Tibial nerve (tissue), 4 donors: ENCODE results near the gene ZDHHC1.

Experiments
- EP300 ChIP-seq, 2 donors: sonication (generic); formaldehyde crosslinking; IDR thresholded peaks; one replicate each; pipeline ENCODE4 v1.6.1; 2017; ENCODE audit warnings: antibody characterized with exemption in 2 of 2, mild to moderate bottlenecking in 1 of 2
- POLR2A ChIP-seq, 2 donors: fragments of 450-650 bp; IDR thresholded peaks; one replicate each; pipeline ENCODE4 v1.6.1; 2017; ENCODE audit warnings: antibody characterized with exemption in 2 of 2, mild to moderate bottlenecking in 2 of 2, moderate library complexity in 2 of 2
- TF ChIP-seq, protein P1 (sequence below), 5 experiments: fragments of 200-600 bp in 3 of 5; fragments of 450-650 bp in 2 of 5; sonication (generic) in 3 of 5; IDR thresholded peaks; one replicate each; pipeline ENCODE4 v1.5.1; 2016 to 2019; ENCODE audit warnings: antibody characterized with exemption in 5 of 5, mild to moderate bottlenecking in 3 of 5, moderate library complexity in 2 of 5

DNA sequence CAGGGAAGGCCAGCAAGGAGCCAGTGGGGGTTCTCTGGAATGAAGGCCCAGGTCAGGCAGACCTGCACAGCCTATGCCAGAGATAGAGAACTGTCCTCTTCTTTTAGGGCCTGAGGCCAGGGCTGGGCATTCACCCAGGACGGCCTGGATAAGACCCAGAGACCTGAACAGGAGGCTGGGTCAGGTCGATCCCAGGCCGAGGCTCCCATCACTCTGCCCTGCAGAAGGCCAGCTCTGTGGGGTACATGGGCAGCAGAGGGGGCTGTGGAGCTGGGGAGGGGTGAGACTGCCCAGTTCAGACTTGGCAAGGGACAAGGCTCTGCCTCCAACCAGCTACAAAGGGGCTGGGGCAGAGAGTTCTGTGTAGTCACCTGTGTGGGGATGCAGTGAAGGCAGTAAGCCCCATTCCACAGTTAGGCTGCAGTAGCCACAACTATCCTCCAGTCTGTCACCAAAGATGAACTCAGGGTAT is 29.2 kb upstream of the ZDHHC1 start:
- TF ChIP-seq POLR2A (IDR thresholded peaks at IDR 0.05) (no peak), EP300 (IDR thresholded peaks at IDR 0.05) (no peak)
- TF ChIP-seq, protein P1, sequence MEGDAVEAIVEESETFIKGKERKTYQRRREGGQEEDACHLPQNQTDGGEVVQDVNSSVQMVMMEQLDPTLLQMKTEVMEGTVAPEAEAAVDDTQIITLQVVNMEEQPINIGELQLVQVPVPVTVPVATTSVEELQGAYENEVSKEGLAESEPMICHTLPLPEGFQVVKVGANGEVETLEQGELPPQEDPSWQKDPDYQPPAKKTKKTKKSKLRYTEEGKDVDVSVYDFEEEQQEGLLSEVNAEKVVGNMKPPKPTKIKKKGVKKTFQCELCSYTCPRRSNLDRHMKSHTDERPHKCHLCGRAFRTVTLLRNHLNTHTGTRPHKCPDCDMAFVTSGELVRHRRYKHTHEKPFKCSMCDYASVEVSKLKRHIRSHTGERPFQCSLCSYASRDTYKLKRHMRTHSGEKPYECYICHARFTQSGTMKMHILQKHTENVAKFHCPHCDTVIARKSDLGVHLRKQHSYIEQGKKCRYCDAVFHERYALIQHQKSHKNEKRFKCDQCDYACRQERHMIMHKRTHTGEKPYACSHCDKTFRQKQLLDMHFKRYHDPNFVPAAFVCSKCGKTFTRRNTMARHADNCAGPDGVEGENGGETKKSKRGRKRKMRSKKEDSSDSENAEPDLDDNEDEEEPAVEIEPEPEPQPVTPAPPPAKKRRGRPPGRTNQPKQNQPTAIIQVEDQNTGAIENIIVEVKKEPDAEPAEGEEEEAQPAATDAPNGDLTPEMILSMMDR (IDR thresholded peaks at IDR 0.05): no peak
